ENCODE results near the gene CACNA2D3.

The CACNA2D3 gene

DNA sequence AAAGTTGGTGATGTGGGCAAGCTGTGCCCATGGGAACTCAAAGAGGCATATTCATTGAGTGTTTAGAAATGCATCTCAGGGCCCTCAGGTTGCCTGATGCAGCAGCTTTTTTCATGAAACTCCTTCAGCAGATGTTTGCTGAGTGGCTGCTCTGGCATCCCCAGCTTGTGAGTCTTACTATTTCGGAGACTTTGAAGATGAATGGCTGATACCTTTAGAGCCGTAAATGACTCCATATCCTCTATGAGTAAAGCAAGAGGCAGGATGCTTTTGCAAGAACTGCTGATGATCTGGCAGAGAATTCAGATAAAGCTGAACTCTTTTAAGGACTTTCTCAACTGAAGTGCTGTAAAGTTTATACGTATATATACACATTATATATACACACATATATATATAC is 384.3 kb downstream of the CACNA2D3 start:
- peak; percentile 2 for DNase-seq

DNA sequence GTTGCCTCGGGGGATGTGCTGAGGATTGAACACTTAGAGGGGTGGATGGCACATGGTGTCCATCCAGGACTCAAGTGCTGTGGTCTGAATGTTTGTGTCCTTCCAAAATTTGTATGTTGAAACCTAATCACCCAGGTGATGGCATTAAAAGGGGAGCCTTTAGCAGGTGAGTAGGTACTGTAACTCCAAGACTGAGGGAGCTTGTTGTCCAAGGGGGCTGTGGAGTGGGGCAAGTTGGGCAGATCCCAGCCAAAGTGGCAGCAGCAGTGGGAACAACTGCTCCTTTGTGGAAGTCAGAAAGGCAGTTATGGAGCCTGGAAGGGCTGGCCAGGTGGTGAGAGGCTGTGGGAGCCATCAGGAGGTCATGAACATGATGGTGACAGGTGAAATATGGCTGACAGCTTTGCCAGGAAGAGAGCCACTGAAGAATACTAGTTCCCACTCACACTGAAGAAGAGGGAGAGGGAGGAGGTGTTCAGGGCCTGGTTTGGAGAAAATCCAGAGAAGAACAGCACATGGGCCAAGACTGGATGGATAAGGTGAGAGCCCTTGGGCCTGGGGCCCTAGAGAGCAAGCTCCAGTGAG is 385.6 kb downstream of the CACNA2D3 start:
- DNase-seq: no peak

DNA sequence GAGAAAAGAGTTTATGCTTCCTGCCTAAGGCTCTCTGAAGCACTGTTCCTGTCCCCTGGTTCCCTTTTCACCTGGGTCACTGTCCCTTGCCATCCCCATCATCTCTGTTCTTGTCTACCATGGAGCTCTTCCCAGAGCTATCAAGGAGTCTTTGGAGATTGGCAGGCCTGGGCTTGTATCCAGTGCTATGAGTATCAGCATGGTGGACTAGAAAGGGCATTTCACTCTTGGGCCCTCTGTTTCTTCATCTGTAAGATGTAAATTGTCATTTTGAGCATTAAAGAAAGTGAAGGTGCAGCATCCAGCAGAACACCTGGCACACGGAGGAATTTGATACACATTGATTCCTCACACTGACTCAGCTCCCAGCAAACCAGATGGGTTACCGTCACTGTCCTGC is 388.2 kb downstream of the CACNA2D3 start:
- no peak for DNase-seq

DNA sequence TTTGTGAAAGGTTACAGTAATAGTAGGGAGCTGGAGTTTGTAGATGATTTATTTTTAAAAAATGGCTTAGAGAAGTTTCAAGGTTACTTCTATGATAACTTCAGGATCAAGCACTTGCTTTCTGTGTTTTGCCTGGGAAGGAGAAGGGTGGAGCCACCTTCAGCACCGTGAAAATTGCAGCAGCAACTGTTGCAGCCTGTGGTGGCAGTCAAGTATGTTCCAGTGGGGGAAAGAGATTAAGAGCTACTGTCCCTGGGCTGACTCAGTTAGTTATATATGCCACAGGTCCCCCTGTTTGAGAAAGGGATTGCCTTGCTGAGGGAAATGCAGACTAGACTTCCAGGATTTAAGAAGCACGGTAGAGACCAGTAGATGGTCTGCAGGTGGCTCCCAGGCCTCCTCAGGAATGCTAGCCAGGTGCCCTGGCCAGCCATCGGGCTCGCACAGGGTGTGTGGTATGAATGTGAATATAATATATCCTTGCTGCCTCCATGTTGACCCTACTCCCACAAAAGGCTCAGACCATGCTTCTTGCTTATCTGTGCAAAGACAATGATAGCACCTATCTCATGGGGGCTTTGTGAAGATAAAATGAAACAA is 389.5 kb downstream of the CACNA2D3 start:
- DNase-seq: no peak

DNA sequence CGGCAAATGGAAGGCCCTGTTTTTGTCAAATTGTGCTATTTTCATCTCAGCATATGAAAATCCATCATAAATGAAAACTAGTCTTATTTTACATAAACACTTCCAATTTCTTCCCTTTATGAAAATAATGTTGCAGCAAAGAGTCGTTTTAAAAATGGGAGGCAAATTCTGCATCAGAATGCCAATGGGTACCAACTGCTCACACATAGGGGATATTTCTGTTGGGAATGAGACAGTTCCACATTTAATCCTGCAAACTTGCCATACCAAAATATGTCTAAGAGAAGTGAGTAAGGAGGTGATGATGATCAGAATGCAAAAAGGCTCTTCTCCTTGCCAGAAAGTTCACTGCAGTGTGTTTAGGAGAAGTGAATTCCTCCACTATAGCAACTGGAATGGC is 391.7 kb downstream of the CACNA2D3 start:
- DNase-seq: no peak

DNA sequence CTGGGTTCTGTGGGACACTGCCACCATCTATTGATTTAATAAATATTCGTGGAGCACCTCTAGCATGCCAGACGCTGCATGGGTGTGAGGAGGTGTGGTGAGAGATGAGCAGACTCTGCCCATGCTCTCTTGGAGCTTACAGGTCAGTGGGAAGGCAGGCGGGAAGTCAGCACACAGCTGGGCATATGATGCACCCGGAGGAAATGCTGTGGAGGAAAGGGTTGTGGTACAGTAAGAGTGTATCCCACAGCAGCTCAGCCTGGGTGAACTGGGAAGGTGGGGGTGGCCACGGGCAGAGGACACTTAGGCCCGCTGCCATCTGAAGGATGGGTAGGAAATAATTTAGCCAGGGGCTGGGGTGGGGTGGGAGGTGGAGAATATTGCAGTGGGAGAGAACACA is 392.1 kb downstream of the CACNA2D3 start:
- DNase-seq: no peak

DNA sequence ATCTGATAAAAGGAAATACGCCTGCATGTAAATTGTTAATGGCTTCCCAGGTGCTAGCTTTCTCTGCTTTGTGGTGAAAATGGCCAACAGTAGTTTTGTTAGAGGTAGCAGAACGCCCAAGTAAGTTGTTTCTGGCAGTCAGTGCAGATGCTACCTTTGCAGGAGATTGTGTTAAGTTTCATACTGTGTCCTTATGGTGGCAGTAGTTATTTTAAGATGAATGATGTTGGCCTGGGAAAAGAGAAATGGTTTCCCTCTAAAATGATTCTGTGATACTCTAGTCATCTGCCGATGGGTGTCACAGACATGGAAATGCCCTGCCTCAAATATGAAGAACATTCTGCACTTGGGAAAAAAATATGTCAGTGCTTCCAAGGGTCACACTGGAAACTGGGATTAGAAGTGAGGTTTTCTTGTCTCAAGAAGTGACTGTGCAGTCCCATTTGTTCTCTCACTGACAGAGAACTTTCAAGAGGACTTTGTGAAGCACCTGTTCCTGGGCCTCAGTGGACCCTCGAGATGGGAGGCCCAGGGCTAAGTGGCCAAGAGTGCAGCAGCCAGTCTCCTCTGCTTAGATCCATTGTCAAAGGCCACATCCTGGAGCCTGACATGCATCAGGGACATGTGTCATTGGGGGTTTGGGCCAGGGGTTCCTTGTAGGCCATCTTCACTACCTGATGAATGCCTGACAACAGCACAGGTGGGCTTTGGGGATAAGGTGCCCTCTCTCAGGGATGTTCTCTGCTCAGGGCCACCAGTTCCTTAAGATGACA is 393.3 kb downstream of the CACNA2D3 start:
- no peak for DNase-seq

DNA sequence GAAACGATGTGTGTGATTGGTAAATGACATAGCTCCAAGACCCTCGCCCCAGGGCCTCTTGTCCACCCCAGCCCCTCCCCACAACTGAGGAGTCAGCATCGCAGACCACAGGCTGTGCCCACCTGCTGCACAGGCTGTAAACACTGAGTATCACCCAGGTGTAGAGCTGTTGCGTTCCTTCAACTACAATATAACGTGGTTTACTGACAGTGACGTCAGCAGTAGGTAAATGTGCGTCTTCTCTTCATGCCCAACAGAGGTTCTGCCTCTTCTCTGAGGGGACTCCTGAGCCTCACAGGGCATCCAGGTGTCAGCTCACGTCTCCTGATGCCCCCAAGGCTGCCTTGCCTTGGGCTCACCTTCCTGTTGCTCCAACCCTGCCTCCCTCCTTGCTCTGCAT is 395.1 kb downstream of the CACNA2D3 start:
- DNase-seq: no peak

DNA sequence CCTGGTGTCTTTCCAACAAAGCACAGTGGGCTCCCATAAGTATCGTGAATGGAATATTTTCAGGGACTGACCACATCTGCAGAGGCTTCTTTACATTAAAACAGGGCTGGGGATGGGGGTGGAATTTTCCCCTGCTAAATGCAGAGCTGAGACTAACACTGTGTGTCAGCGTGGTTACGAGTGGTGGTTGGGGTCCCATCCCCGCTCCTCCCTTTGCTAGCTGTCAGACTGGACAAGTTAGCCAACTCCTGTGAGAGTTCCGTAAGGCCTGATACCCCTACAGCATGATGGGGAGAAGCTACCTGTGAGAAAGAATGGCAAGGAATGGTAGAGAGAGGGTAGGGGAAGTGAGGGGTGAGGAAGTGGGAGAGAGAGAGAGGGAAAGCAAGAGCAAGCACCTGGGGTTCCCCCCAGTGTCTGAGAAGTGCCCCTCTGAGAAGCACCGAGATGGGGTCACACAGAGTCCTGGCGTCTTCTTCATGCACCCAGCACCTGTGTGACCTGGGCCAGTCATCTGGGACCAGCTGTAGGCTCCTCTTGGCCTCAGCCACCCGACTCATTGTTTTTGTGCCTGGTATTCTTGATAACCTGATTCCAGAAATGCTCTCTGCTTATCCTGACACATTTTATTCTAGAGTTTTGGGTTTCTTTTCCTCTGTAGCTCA is 395.8 kb downstream of the CACNA2D3 start:
- DNase-seq: no peak

DNA sequence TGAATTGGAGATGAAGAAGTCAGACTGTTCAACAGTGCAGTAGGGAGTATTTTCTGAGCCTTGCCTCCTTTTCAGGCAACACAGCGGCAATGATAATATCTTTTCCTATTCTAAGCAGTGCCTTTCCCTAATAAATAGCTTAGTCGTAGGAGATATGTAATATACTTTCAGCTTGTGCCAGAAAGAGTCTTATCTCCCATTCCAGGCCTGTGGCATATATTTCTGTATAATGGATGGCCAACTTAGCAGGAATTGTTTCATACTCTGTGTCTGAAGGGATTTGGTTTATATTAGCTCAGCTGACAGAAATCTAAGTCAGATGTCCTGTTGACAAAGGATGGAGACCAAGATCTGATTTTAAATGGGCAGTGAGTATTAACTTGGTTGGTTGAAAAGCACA is 397.1 kb downstream of the CACNA2D3 start:
- no peak for DNase-seq

DNA sequence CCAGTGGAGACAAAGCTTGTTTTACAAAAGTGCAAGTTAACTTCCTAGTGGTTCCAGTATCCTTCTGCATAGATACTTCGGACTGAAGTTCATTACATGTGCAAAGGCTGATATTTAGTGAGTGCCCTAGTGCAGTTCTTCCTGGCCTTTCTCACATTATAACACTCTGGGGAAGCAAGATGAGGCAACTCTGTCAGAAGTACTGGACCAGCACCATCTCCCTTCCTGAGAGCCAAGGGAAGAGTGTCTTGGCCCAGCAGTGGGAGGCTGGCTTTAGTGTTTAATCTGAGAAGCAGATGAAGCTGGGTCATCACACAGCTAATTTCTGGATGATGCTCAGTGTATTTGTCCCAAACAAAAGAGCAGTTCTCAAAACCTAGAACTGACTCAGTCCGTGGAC is 397.7 kb downstream of the CACNA2D3 start:
- no peak for DNase-seq

DNA sequence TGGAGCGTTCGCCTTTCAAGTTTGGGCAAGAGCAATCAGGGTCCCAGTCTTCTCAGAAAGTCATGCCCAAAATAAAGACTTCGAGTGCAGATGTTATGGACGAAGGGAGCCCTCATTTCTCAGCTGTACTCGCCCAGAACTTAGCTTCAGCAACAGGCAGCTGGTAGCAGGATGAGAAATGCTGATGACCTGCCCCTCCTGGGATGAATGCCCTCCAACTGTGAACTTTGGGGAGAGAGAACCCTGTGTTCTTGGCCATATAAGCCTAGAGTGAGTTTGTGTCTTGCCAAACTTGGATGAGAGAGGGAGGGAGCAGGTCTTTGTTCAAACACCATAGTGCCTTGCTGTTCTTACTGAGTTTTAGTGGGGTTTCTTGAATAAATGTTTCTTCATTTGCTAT is 405.2 kb downstream of the CACNA2D3 start:
- DNase-seq: no peak

DNA sequence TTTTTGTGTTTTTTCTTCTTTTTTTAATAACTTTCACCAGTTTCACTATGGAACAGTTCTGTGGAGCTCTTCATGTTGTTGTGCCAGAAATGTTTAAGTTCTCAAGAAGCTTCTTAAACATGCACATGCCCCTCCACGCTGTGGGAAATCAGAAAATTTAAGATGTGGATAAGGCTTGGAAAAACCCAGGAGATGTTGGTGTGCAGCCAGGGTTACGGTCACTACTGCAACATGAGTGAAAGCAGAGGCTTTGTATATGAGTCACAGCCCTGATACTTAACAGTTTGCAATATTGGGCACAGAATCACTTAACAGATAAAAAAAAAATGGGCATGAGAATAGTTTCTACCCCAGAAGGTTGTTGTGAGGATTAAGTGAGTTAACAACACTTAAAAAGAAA is 405.6 kb downstream of the CACNA2D3 start:
- peak; percentile 58 for DNase-seq

DNA sequence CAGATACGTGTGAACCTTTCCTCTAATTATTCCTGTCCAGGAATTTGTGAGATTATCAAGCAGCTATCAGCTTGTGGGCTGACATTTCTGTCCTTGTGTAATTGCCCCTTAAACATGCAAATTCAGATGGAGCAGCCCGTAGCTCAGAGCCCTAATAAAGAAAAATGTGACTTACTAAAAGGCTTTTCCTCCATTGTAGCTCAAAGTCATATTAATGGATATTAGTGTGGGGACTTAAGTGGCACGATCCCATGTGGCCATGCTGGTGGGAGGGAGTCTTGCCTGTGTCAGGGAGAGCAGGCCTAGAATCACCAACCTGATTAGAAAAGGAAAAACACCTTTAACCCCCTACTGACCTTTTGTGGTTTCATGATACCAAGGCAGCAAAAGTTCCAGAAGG is 406.3 kb downstream of the CACNA2D3 start:
- DNase-seq: no peak

DNA sequence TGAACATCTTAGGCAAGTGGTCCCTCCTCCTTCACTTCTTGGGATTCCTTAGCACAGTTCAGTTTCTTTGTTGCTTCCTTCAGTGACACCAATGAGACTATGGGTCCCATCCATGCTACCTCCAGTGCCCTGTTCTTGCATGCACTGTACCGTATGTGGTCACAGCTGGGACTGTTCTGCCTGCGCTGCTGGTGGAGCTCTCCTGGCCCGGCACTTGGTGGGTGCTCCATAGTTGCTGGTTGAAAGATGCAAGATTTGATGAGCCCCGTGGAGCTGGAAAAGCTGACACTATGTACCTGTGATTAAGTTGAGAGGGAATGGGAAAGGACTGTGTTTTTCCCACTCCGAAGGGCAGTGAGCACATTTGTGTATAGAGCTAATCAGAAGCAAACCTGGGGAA is 407.7 kb downstream of the CACNA2D3 start:
- DNase-seq: no peak

DNA sequence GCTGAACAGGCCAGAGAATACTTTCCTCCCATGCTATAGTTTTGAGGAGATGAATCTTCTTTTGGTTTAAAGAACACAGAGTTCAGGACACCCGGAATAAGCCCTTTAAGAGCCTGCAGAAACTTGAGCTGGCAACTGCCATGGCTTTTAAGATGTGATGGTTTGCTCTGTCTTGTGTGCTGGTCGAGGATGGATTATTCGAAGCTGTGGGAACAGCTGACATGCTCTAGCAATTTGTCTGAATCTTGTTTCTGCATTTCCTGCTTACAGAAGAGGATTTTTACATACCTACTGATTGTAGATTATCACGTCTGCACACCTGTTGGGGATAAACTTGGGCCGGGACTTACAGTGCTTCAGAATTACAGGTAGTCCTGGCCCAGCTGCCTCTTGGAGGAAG is 408.6 kb downstream of the CACNA2D3 start:
- no peak for DNase-seq

DNA sequence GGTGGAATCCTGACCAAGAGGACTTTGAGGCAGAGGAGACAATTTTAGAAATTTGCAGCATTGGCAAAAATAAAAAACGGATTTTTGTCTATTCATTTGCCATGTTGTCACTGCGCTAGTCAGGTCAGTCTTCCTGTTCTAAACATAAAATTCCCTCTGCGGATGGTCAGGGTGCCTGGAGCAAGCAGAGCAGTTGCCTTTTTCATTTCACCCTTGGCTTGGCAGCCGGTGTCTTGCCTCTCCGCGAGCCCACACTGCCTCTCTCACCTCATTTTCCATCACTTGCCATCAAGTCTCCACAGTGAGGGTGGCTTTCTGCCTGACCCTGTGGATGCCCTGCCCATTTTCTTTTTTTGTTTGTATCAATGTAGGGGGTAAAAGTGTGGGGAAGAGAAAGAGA is 409.4 kb downstream of the CACNA2D3 start:
- no peak for DNase-seq

DNA sequence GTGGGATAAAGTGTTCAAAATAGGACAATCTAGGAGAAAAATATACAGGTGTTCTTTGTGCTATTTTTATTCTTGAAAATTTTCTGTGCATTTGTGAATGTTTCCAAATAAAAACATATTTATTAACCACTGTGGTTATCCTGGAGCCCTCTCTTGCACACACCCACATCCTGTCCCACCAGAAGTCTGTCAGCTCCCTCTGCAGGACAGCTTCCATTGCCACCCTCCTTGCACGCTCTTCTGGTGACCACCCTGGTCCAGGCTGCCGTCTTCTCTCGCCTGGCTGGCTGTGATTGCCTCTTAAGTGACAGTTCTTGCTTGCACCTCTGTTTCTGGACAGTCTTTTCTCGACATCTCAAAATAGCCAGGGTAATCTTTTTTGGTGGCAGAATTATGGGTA is 411.5 kb downstream of the CACNA2D3 start:
- no peak for DNase-seq

DNA sequence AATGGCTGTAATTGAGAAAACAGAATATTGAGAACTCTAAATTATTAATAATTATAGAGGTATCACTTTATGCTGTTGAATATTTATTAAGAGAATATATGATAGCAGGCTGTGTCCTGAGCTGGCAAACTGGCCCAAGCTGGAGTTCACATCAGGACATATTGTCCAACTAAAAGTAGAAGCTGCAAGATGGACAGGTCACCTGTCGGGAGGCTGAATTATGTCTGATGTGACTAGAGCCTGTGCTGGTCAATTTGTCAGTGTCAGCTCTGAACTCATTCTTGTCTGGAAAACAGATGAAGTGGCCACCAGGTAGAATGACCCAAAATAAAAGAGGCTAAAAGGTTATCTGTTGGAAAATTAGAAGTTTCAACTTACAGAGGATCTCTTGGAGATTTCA is 413.3 kb downstream of the CACNA2D3 start:
- DNase-seq: no peak

DNA sequence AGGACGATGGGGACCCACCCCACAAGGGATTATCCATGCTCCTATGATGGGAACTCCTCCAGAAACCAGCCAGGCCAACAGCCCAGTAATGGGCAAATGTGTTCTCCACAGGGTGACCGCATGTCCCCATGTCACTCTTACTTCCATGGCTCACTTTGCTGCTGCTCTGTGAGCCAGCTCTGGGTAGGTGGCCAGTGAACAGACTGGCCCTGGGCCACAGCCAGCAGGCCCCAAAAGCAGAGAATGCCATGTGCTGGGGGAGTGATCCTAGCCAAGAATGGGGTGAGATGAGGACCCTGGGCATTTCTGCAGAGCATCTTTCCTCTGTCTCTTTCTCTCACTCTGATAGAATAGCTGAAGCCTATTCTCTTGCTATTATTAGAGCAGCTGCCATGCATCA is 414.1 kb downstream of the CACNA2D3 start:
- no peak for DNase-seq

DNA sequence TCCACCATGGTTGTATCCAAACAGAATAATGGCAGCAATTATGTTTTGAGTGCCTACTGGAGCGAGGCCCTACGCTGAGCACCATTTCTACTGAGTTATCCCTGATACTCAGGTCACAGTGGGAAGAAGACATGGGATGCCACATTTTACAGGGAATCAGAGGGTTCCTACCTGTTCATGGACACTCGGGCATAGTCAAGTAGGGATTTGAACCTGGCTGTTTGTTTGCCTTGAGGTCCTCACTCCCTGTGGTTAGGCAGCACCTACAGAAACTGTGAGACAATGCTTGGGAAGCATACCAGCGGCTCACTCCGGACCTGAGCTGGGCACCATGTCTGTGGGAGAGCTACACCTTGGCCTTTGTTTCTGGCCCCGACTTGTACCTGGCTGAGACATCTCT is 415.2 kb downstream of the CACNA2D3 start:
- DNase-seq: no peak

DNA sequence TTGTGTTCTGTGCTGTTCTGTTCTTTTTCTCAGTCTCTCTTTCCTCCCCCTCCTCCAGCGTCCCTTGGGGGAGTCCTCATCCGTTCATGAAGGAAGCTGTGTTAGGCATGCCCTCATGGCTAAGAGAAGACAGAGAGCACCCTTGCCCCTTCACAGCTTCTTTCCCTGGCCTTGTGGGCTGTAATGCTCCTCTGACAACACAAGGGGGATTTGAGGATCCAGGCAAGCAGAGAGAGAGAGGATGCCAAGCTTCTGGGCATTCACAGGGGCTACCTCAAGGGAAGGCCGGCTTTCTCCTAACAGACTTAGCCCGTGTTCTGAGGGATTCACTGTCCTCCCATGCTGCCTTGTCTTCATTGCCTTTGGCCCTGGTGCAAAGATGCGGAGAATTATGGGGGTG is 416.0 kb downstream of the CACNA2D3 start:
- DNase-seq: no peak

DNA sequence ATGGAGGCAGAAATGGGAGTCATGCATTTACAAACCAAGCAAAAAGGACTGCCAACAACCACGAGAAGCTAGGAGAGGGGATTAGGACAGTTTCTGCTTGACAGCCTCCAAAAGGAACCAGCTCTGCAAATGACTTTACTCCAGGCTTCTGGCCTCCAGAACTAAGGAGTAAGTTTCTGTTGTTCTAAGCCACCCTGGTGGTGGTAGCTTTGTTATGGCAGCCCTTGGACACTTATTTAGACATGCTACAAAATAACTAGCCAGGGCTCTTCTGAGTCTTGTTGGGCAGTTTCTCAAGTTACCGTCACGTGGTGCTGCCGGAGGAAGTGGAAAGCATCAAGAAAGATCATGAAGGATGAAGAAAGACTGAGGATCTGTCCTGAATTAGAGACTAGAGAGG is 419.0 kb downstream of the CACNA2D3 start:
- no peak for DNase-seq

DNA sequence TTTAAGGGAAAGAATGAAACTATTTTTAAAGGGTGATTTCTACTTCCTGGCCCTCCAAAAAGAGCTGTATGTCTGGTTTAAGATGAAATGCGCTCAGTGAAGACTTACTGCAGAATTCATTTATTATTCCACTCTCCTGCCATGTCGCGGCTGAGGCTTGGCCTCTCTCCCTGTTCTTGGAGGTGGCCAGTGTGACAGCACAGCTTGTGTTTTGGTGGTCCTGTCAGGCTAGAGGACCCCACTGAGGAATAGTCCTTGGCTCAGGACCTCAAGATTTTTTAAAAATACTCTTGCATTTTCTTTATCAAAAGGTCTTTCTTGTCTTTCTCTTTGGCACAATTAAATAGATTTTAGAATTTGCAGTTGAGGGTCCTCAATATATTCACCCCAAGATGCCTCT is 421.1 kb downstream of the CACNA2D3 start:
- no peak for DNase-seq

Data from fibroblast of skin of right biceps (primary cell).